Adipocyte (in vitro differentiated cells): ENCODE measurements around the gene PARP16.

Experiments
- DNase-seq: peaks from one replicate; pipeline ENCODE4 v3.0.0-alpha.2; 2015; ENCODE audit warnings: low read depth
- H3K27me3 ChIP-seq: replicated peaks from 2 replicates; pipeline ENCODE4 v1.7.0; 2013; ENCODE audit warnings: mild to moderate bottlenecking, low read length, moderate library complexity; ENCODE audit not compliant: control insufficient read depth, insufficient read depth
- H3K36me3 ChIP-seq: 2 replicates; pipeline ENCODE4 v1.7.0; 2013; ENCODE audit warnings: low read length, mild to moderate bottlenecking, moderate library complexity; ENCODE audit not compliant: control insufficient read depth, insufficient read depth, severe bottlenecking
- H3K4me1 ChIP-seq: 2 replicates; pipeline ENCODE4 v1.7.0; 2013; ENCODE audit warnings: mild to moderate bottlenecking, low read length, moderate library complexity; ENCODE audit not compliant: control insufficient read depth, insufficient read depth
- H3K4me3 ChIP-seq: 2 replicates; pipeline ENCODE4 v1.7.0; 2013; ENCODE audit warnings: mild to moderate bottlenecking, low read length, moderate library complexity
- H3K9ac ChIP-seq: 2 replicates; pipeline ENCODE4 v1.7.0; 2013; ENCODE audit warnings: mild to moderate bottlenecking, low read length, moderate library complexity
- H3K9me3 ChIP-seq: 2 replicates; pipeline ENCODE4 v1.7.0; 2013; ENCODE audit warnings: mild to moderate bottlenecking, low read length, moderate library complexity; ENCODE audit not compliant: control insufficient read depth

Gene PARP16

DNA sequence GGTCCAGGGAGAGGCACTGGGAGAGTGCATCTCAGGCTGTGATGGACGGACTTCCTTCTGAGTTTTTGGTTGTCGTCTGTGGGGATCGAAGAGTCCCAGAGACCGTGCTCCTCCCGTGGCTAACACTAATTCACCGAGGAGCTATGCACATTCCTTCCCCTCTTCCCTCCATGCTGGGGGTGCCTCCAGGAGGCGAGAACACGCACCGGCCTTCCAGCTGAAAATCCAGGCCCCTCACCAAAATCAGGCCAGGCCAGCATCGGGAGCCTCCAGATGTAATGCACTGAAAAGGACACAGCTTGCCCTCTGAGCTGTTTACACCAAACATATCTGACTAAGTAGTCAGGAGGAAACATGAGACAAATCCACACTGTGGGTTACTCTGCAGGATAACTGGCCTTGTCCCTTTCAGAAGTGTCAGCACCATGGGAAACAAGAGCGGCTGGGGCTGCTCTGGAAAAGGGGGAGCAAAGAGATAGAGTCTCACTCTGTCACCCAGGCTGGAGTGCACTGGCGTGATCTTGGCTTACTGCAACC lies 23.3 kb upstream of the PARP16 start:
- Histone ChIP-seq H3K9ac (peak overlapping the region; percentile 33), H3K27me3 (no peaks in the 10 kb centered on the region), H3K4me3 (no peak overlapping the region), H3K9me3 (no peaks in the 10 kb centered on the region), H3K36me3 (no peaks in the 10 kb centered on the region), H3K4me1 (peaks cover 28% of the 10 kb centered on the region)
- peak; percentile 53 for DNase-seq

DNA sequence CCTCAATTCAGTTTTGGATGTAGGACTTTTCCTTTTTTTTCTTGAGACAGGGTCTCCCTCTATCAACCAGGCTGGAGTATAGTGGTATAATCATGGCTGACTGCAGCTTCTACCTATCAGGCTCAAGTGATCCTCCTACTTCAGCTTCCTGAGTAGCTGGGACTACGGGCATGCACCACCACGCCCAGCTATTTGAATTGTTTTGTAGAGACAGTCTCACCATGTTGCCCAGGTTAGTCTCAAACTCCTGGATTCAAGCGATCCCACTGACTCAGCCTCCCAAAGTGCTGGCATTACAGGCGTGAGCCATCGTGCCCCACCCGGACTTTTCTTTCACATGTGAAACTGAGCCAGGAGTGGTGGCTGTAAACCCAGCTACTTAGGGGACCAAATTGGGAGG lies 21.3 kb upstream of the PARP16 start:
- no peak overlapping the region for H3K9ac ChIP-seq
- no peak for DNase-seq
- H3K36me3 ChIP-seq: no peaks in the 10 kb centered on the region
- no peaks in the 10 kb centered on the region for H3K27me3 ChIP-seq
- H3K4me3 ChIP-seq: no peak overlapping the region
- H3K9me3 ChIP-seq: no peaks in the 10 kb centered on the region
- H3K4me1 ChIP-seq: peaks cover 32% of the 10 kb centered on the region

DNA sequence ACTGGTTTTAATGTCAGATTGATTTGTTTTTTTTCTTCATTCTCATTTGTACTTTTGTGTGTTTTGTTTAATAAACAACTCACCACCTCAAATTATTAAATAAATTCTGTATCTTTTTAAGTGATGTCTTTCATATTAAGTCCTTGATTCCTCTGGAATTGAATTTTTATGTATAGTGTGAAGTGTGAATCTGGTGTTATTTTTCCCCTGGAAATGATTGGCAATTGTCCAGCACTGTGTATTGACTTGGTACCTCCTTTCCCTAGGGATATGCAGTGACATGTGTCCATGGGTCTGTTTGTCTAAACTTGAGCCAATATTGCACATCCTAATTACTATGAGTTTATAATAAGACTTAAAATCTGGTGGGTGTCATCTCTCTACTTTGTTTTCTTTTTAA lies 19.9 kb upstream of the PARP16 start:
- H3K36me3 ChIP-seq: no peaks in the 10 kb centered on the region
- H3K9me3 ChIP-seq: no peaks in the 10 kb centered on the region
- DNase-seq: no peak
- peaks cover 24% of the 10 kb centered on the region for H3K4me1 ChIP-seq
- H3K9ac ChIP-seq: no peak overlapping the region
- H3K27me3 ChIP-seq: no peaks in the 10 kb centered on the region
- H3K4me3 ChIP-seq: no peak overlapping the region

DNA sequence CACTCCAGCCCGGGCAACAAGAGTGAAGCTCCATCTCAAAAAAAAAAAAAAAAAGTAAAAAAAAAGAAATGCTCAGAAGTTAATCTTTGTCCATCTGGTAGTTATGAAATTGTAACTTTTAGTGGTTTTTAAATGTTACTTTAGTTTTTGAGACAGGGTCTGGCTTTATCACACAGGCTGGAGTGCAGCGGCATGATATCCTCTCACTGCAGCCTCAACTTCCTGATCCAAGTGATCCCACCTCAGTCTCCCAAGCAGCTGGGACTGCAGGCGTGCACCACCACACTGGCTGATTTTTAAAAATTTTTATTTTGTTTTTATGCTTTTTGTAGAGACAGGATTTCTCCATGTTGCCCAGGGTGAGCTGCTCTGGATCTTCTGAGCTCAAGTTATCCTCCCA lies 19.1 kb upstream of the PARP16 start:
- Histone ChIP-seq H3K27me3 (no peaks in the 10 kb centered on the region), H3K9me3 (no peaks in the 10 kb centered on the region), H3K36me3 (no peaks in the 10 kb centered on the region), H3K4me3 (no peak overlapping the region), H3K4me1 (peaks cover 24% of the 10 kb centered on the region), H3K9ac (no peak overlapping the region)
- no peak for DNase-seq

DNA sequence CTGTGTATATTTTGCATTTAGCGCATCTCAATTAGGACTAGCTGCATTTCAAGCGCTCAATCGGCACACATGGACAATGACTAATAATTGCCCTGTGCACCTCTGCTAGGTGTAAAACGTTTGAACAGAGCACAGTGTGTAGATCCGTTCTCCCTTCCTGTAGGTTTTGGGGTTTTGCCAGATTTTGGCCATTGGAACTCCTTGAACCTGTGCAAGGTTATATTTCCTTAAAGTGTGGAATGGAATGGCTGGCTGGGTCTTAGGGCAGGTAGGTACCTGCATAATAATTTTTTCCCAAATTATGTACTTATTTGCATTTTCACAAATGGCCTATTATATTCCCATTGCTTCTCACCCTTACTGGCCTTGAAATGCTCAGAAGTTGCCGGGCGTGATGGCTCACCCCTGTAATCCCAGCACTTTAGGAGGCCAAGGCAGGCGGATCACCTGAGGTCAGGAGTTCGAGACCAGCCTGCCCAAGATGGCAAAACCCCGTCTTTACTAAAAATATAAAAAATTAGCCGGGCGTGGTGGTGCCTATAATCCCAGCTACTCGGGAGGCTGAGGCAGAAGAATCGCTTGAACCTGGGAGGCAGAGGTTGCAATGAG lies 18.6 kb upstream of the PARP16 start:
- Histone ChIP-seq H3K9me3 (no peaks in the 10 kb centered on the region), H3K36me3 (no peaks in the 10 kb centered on the region), H3K27me3 (no peaks in the 10 kb centered on the region), H3K9ac (peak overlapping the region; percentile 90), H3K4me3 (peak overlapping the region; percentile 55), H3K4me1 (peaks cover 20% of the 10 kb centered on the region)
- no peak for DNase-seq

DNA sequence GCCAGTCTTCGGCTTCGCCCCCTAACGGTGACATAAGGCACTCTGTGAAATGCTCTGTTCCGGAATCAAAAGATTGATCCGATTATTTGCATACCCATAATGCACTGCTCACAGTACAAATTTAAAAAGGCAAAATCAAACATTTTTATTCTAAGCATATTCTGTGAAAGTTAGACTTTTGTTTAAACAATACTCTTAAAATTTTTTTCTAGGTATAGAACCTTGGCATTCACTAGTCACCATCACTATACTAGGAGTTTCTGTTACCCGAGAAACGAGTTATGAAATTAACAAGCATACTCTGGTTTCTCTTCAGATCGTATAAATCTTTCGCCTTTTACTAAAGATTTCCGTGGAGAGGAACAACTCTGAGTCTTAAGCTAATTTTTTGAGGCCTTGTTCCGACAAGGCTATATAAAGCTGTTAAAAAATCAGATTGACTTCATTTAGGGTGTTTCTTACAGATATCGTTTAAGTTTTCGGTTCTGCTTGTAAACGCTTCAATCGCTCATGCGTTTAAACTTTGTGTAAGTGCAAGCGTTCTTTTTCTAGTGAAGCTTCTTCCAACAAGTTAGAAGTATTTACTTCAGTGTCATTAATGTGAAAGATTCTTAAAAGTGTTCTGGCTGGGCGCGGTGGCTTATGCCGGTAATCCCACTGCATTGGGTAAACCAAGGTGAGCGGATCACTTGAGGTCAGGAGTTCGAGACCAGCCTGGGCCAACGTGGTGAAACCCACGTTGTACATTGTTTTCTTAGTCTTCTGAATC lies 17.9 kb upstream of the PARP16 start, which contains the start of gene RNU5B-1:
TSS of gene RNU5B-1 (plus strand) at position 297 of the 769 bp plus-strand sequence.
- Histone ChIP-seq H3K27me3 (no peaks in the 10 kb centered on the region), H3K9me3 (no peaks in the 10 kb centered on the region), H3K4me3 (peak within 1 kb of the TSS; percentile 85), H3K36me3 (no peaks in the 10 kb centered on the region), H3K9ac (peak within 1 kb of the TSS; percentile 90), H3K4me1 (peaks cover 13% of the 10 kb centered on the region)
- DNase-seq: peak; percentile 95

DNA sequence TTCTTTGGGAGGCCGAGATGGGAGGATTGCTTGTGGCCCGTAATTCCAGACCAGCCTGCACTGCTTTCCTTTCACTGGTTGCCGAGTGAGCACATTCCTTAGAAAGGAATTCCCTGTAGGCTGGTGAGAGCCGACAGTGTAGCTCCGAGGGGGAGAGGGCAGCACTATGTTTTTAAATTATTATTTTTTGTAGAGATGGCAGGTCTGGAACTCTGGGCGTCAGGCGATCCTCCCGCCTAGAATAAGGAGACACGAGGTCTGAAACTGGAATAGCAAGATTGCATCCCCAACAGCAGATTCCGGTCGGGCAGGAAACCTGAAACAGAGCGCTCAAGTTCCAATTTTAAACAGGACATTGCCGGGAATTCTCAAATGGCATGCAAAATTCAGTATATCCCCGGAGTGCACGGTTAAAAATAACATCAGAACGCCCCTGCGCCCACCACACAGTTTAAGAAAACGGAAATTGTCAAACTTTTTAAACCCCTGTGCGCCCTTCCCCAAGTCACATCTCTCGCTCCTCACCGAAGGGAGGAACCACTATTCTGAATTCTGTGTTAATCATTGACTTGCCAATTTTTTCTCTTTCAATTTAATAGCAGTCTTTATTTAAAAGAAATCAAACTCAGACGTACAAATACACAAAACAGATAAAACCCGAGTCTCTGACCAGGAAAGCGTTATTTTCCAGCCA lies 17.2 kb upstream of the PARP16 start:
- peak; percentile 71 for DNase-seq
- H3K4me1 ChIP-seq: peaks cover 10% of the 10 kb centered on the region
- no peaks in the 10 kb centered on the region for H3K9me3 ChIP-seq
- no peaks in the 10 kb centered on the region for H3K27me3 ChIP-seq
- peak overlapping the region; percentile 90 for H3K9ac ChIP-seq
- peak overlapping the region; percentile 85 for H3K4me3 ChIP-seq
- H3K36me3 ChIP-seq: no peaks in the 10 kb centered on the region

DNA sequence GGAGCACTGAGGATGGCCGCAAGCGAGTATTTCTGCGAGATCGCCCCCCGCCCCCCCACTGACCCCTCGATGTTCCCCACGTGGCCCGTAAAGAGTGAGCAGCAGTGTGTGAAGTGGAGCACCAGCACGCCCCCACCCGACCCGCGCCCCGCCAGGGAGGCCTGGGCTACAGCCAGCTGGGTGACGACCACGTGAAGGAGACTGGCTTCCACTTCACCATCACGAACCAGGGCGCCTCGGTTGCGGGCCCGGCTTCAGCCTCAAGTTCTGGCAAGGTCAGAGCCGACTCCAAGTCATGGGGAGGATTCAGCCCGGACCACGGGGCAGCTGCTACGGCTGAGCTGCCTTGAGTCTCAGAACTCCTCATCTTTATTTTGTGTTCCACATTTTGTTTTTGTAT lies 15.4 kb upstream of the PARP16 start:
- DNase-seq: no peak
- Histone ChIP-seq H3K27me3 (no peaks in the 10 kb centered on the region), H3K9me3 (no peaks in the 10 kb centered on the region), H3K9ac (no peak overlapping the region), H3K36me3 (no peaks in the 10 kb centered on the region), H3K4me3 (no peak overlapping the region), H3K4me1 (peaks cover 10% of the 10 kb centered on the region)

DNA sequence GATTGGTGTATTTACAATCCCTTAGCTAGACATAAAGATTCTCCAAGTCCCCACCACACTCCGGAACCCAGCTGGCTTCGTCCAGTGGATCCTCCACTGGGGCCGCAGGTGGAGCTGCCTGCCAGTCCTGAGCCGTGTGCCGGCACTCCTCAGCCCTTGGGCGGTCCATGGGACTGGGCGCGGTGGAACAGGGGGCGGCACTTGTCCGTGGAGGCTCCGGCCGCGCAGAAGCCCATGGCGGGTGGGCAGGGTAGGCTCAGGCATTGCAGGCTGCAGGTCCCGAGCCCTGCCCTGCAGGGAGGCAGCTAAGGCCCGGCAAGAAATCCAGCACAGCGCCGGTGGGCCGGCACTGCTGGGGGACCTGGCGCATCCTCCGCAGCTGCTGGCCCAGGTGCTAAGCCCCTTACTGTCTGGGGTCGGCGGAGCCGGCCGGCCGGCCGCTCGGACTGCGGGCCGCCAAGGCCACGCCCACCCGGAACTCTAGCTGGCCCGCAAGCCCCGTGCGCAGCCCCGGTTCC lies 14.3 kb upstream of the PARP16 start:
- Histone ChIP-seq H3K27me3 (no peaks in the 10 kb centered on the region), H3K9me3 (no peaks in the 10 kb centered on the region)
- no peak for DNase-seq

DNA sequence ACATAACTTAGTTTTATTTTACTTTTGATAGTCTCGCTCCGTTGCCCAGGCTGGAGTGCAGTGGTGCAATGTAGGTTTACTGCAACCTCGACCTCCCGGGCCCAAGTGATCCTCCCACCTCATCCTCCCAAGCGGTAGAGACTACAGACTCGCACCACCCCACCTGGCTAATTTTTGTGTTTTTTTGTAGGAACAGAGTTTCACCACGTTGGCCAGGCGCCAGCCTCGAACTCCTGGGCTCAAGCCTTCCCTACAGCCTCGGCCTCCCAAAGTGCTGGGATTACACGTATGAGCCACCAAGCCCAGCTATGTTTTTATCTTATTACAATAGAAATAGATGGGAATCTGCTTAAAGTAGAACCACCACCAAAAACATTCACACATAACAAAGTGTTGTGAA lies 12.0 kb upstream of the PARP16 start:
- H3K4me3 ChIP-seq: no peak overlapping the region
- no peaks in the 10 kb centered on the region for H3K27me3 ChIP-seq
- no peak for DNase-seq
- peaks cover 4% of the 10 kb centered on the region for H3K4me1 ChIP-seq
- no peaks in the 10 kb centered on the region for H3K9me3 ChIP-seq
- H3K9ac ChIP-seq: no peak overlapping the region
- H3K36me3 ChIP-seq: no peaks in the 10 kb centered on the region

More for the DNA sequence above, 14.3 kb upstream of the PARP16 start:
- Histone ChIP-seq H3K36me3 (no peaks in the 10 kb centered on the region), H3K4me1 (peaks cover 10% of the 10 kb centered on the region), H3K4me3 (no peak overlapping the region), H3K9ac (no peak overlapping the region)

DNA sequence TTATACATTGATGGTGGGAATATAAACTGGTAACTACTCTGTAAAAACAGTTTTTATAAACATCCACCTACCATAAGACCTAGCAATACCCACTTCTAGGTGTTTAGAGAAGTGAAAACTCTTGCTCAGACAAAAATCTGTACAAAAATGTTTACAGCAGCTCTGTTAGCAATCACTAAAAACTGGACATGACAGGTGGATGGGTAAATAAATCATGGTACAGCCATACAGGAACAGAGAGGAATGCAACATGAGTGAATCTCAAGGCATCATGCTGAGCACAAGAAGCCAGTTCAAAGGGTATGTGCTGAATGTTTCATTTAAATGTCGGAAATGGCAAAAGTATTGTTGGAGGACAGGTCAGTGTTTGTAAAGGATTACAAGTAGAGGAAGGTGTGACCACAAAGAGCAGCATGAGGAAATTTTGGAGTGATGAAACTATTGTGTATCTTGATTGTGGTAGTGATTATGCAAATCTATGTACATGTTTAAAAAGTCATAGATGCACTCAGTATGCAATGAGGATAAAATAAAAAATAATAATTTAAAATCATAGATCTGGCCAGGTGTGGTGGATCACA lies 6.3 kb upstream of the PARP16 start:
- Histone ChIP-seq H3K9ac (no peak overlapping the region), H3K4me3 (no peak overlapping the region), H3K4me1 (no peaks in the 10 kb centered on the region), H3K9me3 (no peaks in the 10 kb centered on the region), H3K27me3 (no peaks in the 10 kb centered on the region), H3K36me3 (no peaks in the 10 kb centered on the region)
- DNase-seq: no peak
